Measurements from ENCODE around the gene STPG2.

Gene STPG2

DNA sequence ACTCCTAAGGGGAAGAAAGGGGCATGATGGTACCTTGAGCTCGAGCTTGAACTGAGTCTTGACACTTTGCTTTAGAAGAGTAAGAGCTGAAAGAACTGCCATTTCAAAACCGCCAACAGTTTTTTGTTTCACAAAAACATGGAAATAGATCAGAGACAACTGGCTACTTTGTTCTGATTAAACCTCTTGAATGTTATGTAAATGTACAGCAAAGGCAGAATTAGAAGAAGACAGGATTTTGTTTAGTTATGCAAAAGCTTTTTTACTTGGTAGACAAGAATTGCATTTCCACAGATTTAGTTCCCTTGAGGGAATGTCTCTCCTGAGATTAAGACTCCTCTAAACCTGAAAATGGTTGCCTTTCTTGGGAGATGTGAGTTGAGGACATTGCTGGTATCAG, 33.3 kb upstream of the STPG2 start:
- no peak overlapping the region for H4K91ac ChIP-seq (ENCODE audit: low read length)
- H3K36me3 ChIP-seq (ENCODE audit: control insufficient read depth in 1 of 2, insufficient read depth in 2 of 2, low read depth in 1 of 2, low read length in 2 of 2), result no peaks in the 10 kb centered on the region
- no peak overlapping the region for H2BK12ac ChIP-seq (ENCODE audit: low read length in 2 of 2)
- H2AFZ ChIP-seq (ENCODE audit: low read depth, low read length), result no peak overlapping the region
- H2AK5ac ChIP-seq (ENCODE audit: low read length, severe bottlenecking), result no peak overlapping the region
- H3K18ac ChIP-seq (ENCODE audit: low read depth in 1 of 2, low read length in 2 of 2), result no peak overlapping the region
- H3K14ac ChIP-seq (ENCODE audit: low read length in 2 of 2), result no peak overlapping the region
- no peak overlapping the region for H4K8ac ChIP-seq (ENCODE audit: low read length)
- no peak overlapping the region for H2BK120ac ChIP-seq (ENCODE audit: low read depth, low read length)
- H3K23ac ChIP-seq (ENCODE audit: low read length in 2 of 2), result no peak overlapping the region
- no peak for DNase-seq
- no peak overlapping the region for H2BK15ac ChIP-seq (ENCODE audit: low read depth, poor library complexity, severe bottlenecking)
- 78% methylated on average over 2 of the region's 2 CpGs for WGBS
- H3K27me3 ChIP-seq (ENCODE audit: control insufficient read depth in 1 of 2, insufficient read depth in 1 of 2, low read length in 2 of 2), result peaks cover 0 to 3% of the 10 kb centered on the region in 2 experiments
- no peak overlapping the region for H3K27ac ChIP-seq (ENCODE audit: low read length, poor library complexity, severe bottlenecking)
- no peak overlapping the region for H3K4me2 ChIP-seq (ENCODE audit: low read length, poor library complexity, severe bottlenecking)
- H3K9me3 ChIP-seq (ENCODE audit: control insufficient read depth, low read length), result no peaks in the 10 kb centered on the region
- H3K4ac ChIP-seq (ENCODE audit: low read depth in 1 of 2, low read length in 2 of 2), result no peak overlapping the region
- no peak overlapping the region for H2BK5ac ChIP-seq (ENCODE audit: low read depth, low read length, poor library complexity, severe bottlenecking)
- no peaks in the 10 kb centered on the region for H3K4me1 ChIP-seq (ENCODE audit: control insufficient read depth, insufficient read depth, low read depth, low read length)
- no peak overlapping the region for H3K9ac ChIP-seq (ENCODE audit: low read length)
- H3K79me1 ChIP-seq (replicated peaks; ENCODE audit: low read length, poor library complexity, severe bottlenecking), result no peaks in the 10 kb centered on the region
- H3K4me3 ChIP-seq (ENCODE audit: insufficient read depth in 1 of 2, low read depth in 1 of 2, low read length in 2 of 2), result no peak overlapping the region

DNA sequence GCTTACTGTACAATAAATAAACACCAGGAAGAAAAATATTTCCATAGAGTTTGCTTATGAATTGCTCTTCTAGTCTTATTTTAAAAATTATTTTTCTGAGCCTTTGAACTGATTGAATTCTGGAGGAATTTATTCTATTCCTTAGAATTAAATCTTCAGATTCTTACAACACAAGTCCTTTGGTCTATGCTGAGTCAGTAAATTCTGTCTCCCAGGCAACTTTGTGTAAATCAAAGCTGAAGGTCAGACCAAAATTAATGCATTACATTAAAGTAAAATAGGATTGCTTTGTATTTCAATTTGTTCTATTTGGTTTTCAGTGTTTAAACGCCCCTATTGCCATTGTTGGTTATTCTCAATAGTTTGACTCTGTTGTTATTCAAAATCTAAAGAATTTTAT, 26.8 kb upstream of the STPG2 start:
- no peak overlapping the region for H2BK5ac ChIP-seq (ENCODE audit: low read depth, low read length, poor library complexity, severe bottlenecking)
- no peak overlapping the region for H3K4me2 ChIP-seq (ENCODE audit: low read length, poor library complexity, severe bottlenecking)
- no peak overlapping the region for H3K23ac ChIP-seq (ENCODE audit: low read length in 2 of 2)
- no CpG with 5 or more reads among the region's 1 CpG for WGBS
- H3K36me3 ChIP-seq (ENCODE audit: control insufficient read depth in 1 of 2, insufficient read depth in 2 of 2, low read depth in 1 of 2, low read length in 2 of 2), result no peaks in the 10 kb centered on the region
- no peak overlapping the region for H2BK12ac ChIP-seq (ENCODE audit: low read length in 2 of 2)
- no peak overlapping the region for H2AFZ ChIP-seq (ENCODE audit: low read depth, low read length)
- H3K27me3 ChIP-seq (ENCODE audit: control insufficient read depth in 1 of 2, insufficient read depth in 1 of 2, low read length in 2 of 2), result peaks cover 0 to 6% of the 10 kb centered on the region in 2 experiments
- no peak overlapping the region for H2BK120ac ChIP-seq (ENCODE audit: low read depth, low read length)
- H2AK5ac ChIP-seq (ENCODE audit: low read length, severe bottlenecking), result no peak overlapping the region
- no peak overlapping the region for H3K4me3 ChIP-seq (ENCODE audit: insufficient read depth in 1 of 2, low read depth in 1 of 2, low read length in 2 of 2)
- no peak overlapping the region for H3K9ac ChIP-seq (ENCODE audit: low read length)
- no peaks in the 10 kb centered on the region for H3K4me1 ChIP-seq (ENCODE audit: control insufficient read depth, insufficient read depth, low read depth, low read length)
- DNase-seq, result no peak
- no peaks in the 10 kb centered on the region for H3K9me3 ChIP-seq (ENCODE audit: control insufficient read depth, low read length)
- no peak overlapping the region for H3K18ac ChIP-seq (ENCODE audit: low read depth in 1 of 2, low read length in 2 of 2)
- no peak overlapping the region for H3K14ac ChIP-seq (ENCODE audit: low read length in 2 of 2)
- H4K91ac ChIP-seq (ENCODE audit: low read length), result no peak overlapping the region
- H3K27ac ChIP-seq (ENCODE audit: low read length, poor library complexity, severe bottlenecking), result no peak overlapping the region
- no peak overlapping the region for H4K8ac ChIP-seq (ENCODE audit: low read length)
- H3K79me1 ChIP-seq (replicated peaks; ENCODE audit: low read length, poor library complexity, severe bottlenecking), result no peaks in the 10 kb centered on the region
- no peak overlapping the region for H2BK15ac ChIP-seq (ENCODE audit: low read depth, poor library complexity, severe bottlenecking)
- no peak overlapping the region for H3K4ac ChIP-seq (ENCODE audit: low read depth in 1 of 2, low read length in 2 of 2)

DNA sequence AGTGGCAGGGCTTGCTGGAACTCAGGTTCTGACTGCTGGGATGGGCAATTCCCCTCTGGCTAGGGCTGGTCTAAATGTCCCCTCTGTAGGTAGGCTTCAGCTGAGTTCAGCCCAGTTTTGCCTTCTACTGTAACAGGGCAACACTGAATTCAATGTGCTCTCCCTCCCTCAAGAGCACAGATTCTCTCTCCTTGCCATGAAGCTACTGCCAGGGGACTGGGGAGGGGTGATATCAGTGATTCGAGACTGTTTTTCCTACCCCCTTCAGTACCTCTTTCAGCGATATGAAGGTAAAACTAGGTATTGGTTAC, 23.4 kb upstream of the STPG2 start:
- no peak overlapping the region for H3K27ac ChIP-seq (ENCODE audit: low read length, poor library complexity, severe bottlenecking)
- H3K18ac ChIP-seq (ENCODE audit: low read depth in 1 of 2, low read length in 2 of 2), result no peak overlapping the region
- no peak for DNase-seq
- peaks cover 0 to 6% of the 10 kb centered on the region in 2 experiments for H3K27me3 ChIP-seq (ENCODE audit: control insufficient read depth in 1 of 2, insufficient read depth in 1 of 2, low read length in 2 of 2)
- H4K8ac ChIP-seq (ENCODE audit: low read length), result peak overlapping the region; percentile 47
- H3K4me3 ChIP-seq (ENCODE audit: insufficient read depth in 1 of 2, low read depth in 1 of 2, low read length in 2 of 2), result no peak overlapping the region
- no peak overlapping the region for H2AK5ac ChIP-seq (ENCODE audit: low read length, severe bottlenecking)
- no peak overlapping the region for H2BK120ac ChIP-seq (ENCODE audit: low read depth, low read length)
- no peak overlapping the region for H2AFZ ChIP-seq (ENCODE audit: low read depth, low read length)
- no peak overlapping the region for H3K14ac ChIP-seq (ENCODE audit: low read length in 2 of 2)
- H3K23ac ChIP-seq (ENCODE audit: low read length in 2 of 2), result no peak overlapping the region
- H3K4me1 ChIP-seq (ENCODE audit: control insufficient read depth, insufficient read depth, low read depth, low read length), result no peaks in the 10 kb centered on the region
- no peak overlapping the region for H4K91ac ChIP-seq (ENCODE audit: low read length)
- 86% methylated on average over 1 of the region's 2 CpGs for WGBS
- H2BK5ac ChIP-seq (ENCODE audit: low read depth, low read length, poor library complexity, severe bottlenecking), result no peak overlapping the region
- H2BK12ac ChIP-seq (ENCODE audit: low read length in 2 of 2), result no peak overlapping the region
- H3K9me3 ChIP-seq (ENCODE audit: control insufficient read depth, low read length), result no peaks in the 10 kb centered on the region
- H3K79me1 ChIP-seq (replicated peaks; ENCODE audit: low read length, poor library complexity, severe bottlenecking), result no peaks in the 10 kb centered on the region
- no peaks in the 10 kb centered on the region for H3K36me3 ChIP-seq (ENCODE audit: control insufficient read depth in 1 of 2, insufficient read depth in 2 of 2, low read depth in 1 of 2, low read length in 2 of 2)
- H3K9ac ChIP-seq (ENCODE audit: low read length), result no peak overlapping the region
- no peak overlapping the region for H2BK15ac ChIP-seq (ENCODE audit: low read depth, poor library complexity, severe bottlenecking)
- no peak overlapping the region for H3K4me2 ChIP-seq (ENCODE audit: low read length, poor library complexity, severe bottlenecking)
- H3K4ac ChIP-seq (ENCODE audit: low read depth in 1 of 2, low read length in 2 of 2), result no peak overlapping the region

DNA sequence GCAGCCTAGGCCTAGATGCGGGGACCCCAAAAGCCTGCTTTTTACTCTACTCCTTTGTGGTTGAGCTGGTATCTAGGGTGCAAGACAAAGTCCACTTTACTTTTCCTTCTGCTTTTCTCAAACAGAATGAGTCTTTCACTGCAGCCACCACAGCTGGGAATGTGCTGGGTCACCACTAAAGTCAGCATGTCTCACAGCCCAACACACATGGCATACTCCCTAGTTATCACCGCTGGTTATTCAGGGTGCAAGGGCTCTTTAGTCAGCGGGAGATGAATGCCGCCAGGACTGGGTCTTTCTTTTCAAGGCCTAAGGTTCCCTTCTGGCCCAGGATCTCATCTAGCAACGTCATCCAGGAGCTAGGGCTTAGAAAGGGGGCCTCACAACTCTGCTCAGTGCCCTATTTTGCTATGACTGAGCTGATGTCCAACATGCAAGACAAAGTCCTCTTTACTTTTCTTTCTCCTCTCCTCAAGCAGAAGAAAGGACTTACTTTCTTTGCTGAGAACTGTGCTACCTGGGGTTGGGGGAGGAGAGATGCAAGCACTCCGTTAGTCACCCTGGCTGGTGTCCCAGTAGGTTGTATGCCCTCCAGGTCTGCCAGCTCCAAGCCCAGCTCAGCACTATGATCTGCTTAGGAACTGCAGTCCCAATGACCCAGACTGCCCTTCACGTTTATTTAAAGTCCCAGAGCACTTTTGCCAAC, 22.9 kb upstream of the STPG2 start:
- no peaks in the 10 kb centered on the region for H3K36me3 ChIP-seq (ENCODE audit: control insufficient read depth in 1 of 2, insufficient read depth in 2 of 2, low read depth in 1 of 2, low read length in 2 of 2)
- no peak overlapping the region for H3K23ac ChIP-seq (ENCODE audit: low read length in 2 of 2)
- H2AFZ ChIP-seq (ENCODE audit: low read depth, low read length), result no peak overlapping the region
- WGBS, result 75% methylated on average over 6 of the region's 7 CpGs
- no peak overlapping the region for H3K27ac ChIP-seq (ENCODE audit: low read length, poor library complexity, severe bottlenecking)
- H3K14ac ChIP-seq (ENCODE audit: low read length in 2 of 2), result no peak overlapping the region
- H3K18ac ChIP-seq (ENCODE audit: low read depth in 1 of 2, low read length in 2 of 2), result no peak overlapping the region
- H3K9me3 ChIP-seq (ENCODE audit: control insufficient read depth, low read length), result no peaks in the 10 kb centered on the region
- no peak overlapping the region for H2AK5ac ChIP-seq (ENCODE audit: low read length, severe bottlenecking)
- DNase-seq, result no peak
- no peak overlapping the region for H3K4me2 ChIP-seq (ENCODE audit: low read length, poor library complexity, severe bottlenecking)
- no peak overlapping the region for H2BK120ac ChIP-seq (ENCODE audit: low read depth, low read length)
- no peaks in the 10 kb centered on the region for H3K79me1 ChIP-seq (replicated peaks; ENCODE audit: low read length, poor library complexity, severe bottlenecking)
- no peak overlapping the region for H3K4me3 ChIP-seq (ENCODE audit: insufficient read depth in 1 of 2, low read depth in 1 of 2, low read length in 2 of 2)
- peak overlapping the region; percentile 47 for H4K8ac ChIP-seq (ENCODE audit: low read length)
- H4K91ac ChIP-seq (ENCODE audit: low read length), result no peak overlapping the region
- no peak overlapping the region for H2BK5ac ChIP-seq (ENCODE audit: low read depth, low read length, poor library complexity, severe bottlenecking)
- H3K27me3 ChIP-seq (ENCODE audit: control insufficient read depth in 1 of 2, insufficient read depth in 1 of 2, low read length in 2 of 2), result peaks cover 0 to 6% of the 10 kb centered on the region in 2 experiments
- H2BK15ac ChIP-seq (ENCODE audit: low read depth, poor library complexity, severe bottlenecking), result no peak overlapping the region
- no peaks in the 10 kb centered on the region for H3K4me1 ChIP-seq (ENCODE audit: control insufficient read depth, insufficient read depth, low read depth, low read length)
- no peak overlapping the region for H2BK12ac ChIP-seq (ENCODE audit: low read length in 2 of 2)
- no peak overlapping the region for H3K4ac ChIP-seq (ENCODE audit: low read depth in 1 of 2, low read length in 2 of 2)
- H3K9ac ChIP-seq (ENCODE audit: low read length), result no peak overlapping the region
